Skeletal muscle tissue (tissue), 4 donors: Measurements from ENCODE around the gene VAMP2. TPM values are rescaled to one million over a fixed set of nuclear protein-coding genes. Genes with fewer than 3 reads are reported as not detected.

Source experiments
- H3K27ac ChIP-seq: one replicate; pipeline ENCODE4 v1.7.0; 2013; ENCODE audit warnings: mild to moderate bottlenecking, low read depth, low read length, inconsistent platforms
- H3K27me3 ChIP-seq, 3 donors: one replicate each; pipeline ENCODE4 v1.7.0; 2013; ENCODE audit warnings: low read length in 3 of 3; ENCODE audit not compliant: control insufficient read depth in 3 of 3, insufficient read depth in 3 of 3
- H3K36me3 ChIP-seq, 3 donors: one replicate each; pipeline ENCODE4 v1.7.0; 2013; ENCODE audit warnings: low read length in 3 of 3; ENCODE audit not compliant: control insufficient read depth in 3 of 3, insufficient read depth in 3 of 3
- H3K4me1 ChIP-seq, 3 donors: one replicate each; pipeline ENCODE4 v1.7.0; 2013; ENCODE audit warnings: low read length in 3 of 3, mild to moderate bottlenecking in 3 of 3; ENCODE audit not compliant: control insufficient read depth in 3 of 3, insufficient read depth in 3 of 3
- H3K4me3 ChIP-seq, 3 donors: one replicate each; pipeline ENCODE4 v1.7.0; 2013; ENCODE audit warnings: low read length in 3 of 3
- H3K9ac ChIP-seq, 3 donors: one replicate each; pipeline ENCODE4 v1.7.0; 2013; ENCODE audit warnings: low read length in 3 of 3, mild to moderate bottlenecking in 3 of 3, moderate library complexity in 2 of 3, low read depth in 1 of 3
- H3K9me3 ChIP-seq, 3 donors: one replicate each; pipeline ENCODE4 v1.7.0; 2013; ENCODE audit warnings: low read length in 3 of 3; ENCODE audit not compliant: control insufficient read depth in 3 of 3
- total RNA-seq: library from RNA; depleted of rRNA; stranded (reverse); fragments of >200 nt; gene quantifications from one replicate; pipeline ENCODE4 v1.2.3, GENCODE V29; 2014
- donor health status: Osteomylitis.

Gene VAMP2
- total RNA-seq, 1 donor from 2014 or later: 8.4 TPM

DNA sequence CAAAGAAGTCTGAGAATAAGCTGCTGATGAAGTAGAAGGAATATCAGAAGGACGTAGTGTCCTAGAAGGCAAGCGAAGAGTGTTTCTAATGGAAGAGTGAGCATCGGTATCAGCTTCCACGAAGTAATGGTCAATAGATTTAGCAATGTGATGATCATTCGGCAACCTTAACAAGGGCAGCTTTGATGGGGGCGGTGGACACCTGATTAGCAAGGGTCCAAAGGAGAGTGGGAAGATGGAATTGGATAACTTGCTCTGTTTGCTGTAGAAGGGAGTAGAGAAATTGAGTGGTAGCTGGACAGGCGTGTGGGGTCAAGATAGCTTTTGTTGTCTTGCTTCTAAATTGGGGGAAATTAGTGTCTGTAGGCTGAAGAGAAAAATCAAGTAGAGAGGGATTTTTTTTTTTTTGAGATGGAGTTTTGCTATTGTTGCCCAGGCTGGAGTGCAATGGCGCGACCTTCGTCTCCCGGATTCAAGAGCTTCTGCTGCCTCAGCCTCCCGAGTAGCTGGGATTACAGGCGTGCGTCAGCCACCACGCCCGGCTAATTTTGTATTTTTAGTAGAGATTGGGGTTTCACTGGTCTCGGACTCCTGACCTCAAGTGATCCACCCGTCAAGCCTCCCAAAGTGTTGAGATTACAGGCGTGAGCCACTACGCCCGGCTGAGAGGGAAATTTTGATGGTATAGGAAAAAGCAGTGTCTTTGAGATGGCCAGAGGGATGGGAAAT, 24.9 kb downstream of the VAMP2 start:
- Histone ChIP-seq H3K27ac (peak overlapping the region; percentile 88), H3K27me3 (no peaks in the 10 kb centered on the region), H3K4me3 (peak overlapping the region in 2 of 3 donors; percentile 23 to 67), H3K36me3 (peaks cover 32 to 37% (median 36%) of the 10 kb centered on the region in 3 donors), H3K9ac (peak overlapping the region in 2 of 3 donors; percentile 25 to 26), H3K4me1 (peaks cover 17 to 51% (median 44%) of the 10 kb centered on the region in 3 donors), H3K9me3 (no peaks in the 10 kb centered on the region)

DNA sequence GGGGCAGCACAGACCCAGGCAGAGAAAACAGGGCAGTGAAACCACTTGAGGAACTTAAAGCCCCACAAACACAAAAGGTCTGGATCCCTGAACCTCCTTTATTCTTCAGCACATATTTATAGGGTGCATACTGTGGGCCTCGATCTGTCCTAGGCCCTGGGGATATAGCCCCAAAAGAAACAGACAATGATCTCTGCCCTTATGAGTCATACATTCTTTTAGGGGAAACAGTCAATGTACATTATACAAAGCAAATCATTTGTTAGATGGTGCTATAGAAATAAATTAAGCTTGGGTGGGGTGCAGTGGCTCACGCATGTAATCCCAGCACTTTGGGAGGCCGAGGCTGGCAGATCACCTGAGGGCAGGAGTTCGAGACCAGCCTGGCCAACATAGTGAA, 28.8 kb downstream of the VAMP2 start:
- Histone ChIP-seq H3K27ac (no peak overlapping the region), H3K27me3 (no peaks in the 10 kb centered on the region), H3K9ac (no peak overlapping the region), H3K4me3 (no peak overlapping the region), H3K9me3 (no peaks in the 10 kb centered on the region), H3K36me3 (no peaks in the 10 kb centered on the region), H3K4me1 (peaks cover 6 to 15% (median 9%) of the 10 kb centered on the region in 3 donors)

DNA sequence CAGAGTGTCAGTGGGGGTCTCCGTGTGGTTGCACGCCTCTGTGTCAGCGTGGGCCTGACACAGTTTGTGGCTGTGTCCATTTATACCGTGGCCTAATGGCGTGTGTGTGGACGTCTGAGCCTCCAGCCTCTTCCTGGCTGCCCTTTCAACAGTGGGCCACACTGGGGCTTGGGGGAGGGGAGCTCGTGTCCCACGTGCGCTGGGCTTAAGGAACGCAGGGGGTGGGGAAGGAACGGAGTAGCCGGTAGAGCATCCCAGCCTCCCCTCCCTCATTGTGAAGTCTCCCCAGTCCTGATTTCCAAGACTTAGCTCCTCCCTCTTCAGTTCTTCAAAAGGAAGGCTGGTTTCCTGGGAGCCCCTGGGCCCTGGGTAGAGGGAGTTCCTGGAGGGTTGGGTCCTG, 29.3 kb downstream of the VAMP2 start:
- Histone ChIP-seq H3K4me1 (peaks cover 5 to 10% (median 7%) of the 10 kb centered on the region in 3 donors), H3K36me3 (no peaks in the 10 kb centered on the region), H3K4me3 (no peak overlapping the region)

DNA sequence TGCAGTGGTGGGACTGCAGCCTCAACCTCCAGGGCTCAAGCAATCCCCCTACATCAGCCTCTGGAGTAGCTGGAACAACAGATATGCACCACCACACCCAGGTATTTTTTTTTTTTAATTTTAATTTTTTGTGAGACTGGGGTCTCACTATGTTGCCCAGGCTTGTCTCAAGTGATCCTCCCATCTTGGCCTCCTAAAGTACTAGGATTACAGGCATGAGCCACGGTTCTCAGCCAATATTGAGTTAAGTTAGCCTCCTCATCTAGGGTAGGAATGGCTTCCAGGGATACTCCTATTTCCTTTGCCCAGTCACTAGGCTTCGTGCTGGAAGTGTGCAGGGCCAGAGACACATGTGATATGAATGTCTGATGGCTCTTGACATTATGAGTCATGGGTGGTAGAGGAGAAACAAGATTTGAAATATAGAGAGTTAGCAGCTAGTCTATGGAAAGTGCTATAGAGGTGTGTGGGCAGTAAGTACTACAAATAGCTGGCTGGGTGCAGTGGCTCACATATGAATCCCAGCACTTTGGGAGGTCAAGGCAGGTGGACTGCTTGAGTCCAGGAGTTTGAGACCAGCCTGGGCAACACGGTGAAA, 30.8 kb downstream of the VAMP2 start:
- no peak overlapping the region for H3K27ac ChIP-seq
- H3K9ac ChIP-seq: no peak overlapping the region
- no peaks in the 10 kb centered on the region for H3K27me3 ChIP-seq
- no peak overlapping the region for H3K4me3 ChIP-seq
- H3K4me1 ChIP-seq: peaks cover 4 to 5% (median 5%) of the 10 kb centered on the region in 3 donors
- no peaks in the 10 kb centered on the region for H3K9me3 ChIP-seq
- H3K36me3 ChIP-seq: no peaks in the 10 kb centered on the region

More for the DNA sequence above, 29.3 kb downstream of the VAMP2 start:
- Histone ChIP-seq H3K27me3 (no peaks in the 10 kb centered on the region), H3K9ac (no peak overlapping the region), H3K9me3 (no peaks in the 10 kb centered on the region), H3K27ac (no peak overlapping the region)

DNA sequence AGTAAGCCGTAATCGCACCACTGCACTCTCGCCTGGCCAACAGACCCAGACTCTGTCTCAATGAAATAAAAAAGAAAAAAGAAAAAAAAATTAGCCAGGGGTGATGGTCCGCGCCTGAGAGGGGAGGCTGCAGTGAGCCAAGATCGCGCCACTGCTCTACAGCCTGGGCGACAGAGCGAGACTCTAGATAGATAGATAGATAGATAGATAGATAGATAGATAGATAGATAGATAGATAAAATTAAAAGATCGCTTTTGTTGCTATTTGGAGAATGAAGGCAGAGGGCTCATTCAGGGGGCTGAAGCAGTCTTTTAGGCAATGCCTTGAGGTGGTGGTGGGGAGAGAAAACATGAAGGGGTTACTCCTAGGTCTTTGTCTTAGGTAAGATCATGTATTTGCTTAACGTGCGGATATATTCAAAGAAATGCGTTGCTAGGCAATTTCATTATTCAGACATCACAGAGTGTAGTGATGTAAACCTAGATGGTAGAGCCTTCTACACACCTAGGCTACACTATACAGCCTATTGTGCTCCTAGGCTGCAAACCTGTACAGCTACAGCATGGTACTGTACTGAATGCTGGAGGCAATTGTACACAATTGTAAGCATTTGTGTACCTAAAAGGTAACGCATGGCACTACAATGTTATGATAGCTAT, 34.5 kb downstream of the VAMP2 start:
- H3K9ac ChIP-seq: no peak overlapping the region
- H3K4me3 ChIP-seq: no peak overlapping the region
- peaks cover 35 to 37% (median 36%) of the 10 kb centered on the region in 3 donors for H3K4me1 ChIP-seq
- peaks cover 0 to 23% (median 22%) of the 10 kb centered on the region in 3 donors for H3K27me3 ChIP-seq
- no peak overlapping the region for H3K27ac ChIP-seq
- no peaks in the 10 kb centered on the region for H3K9me3 ChIP-seq
- no peaks in the 10 kb centered on the region for H3K36me3 ChIP-seq

DNA sequence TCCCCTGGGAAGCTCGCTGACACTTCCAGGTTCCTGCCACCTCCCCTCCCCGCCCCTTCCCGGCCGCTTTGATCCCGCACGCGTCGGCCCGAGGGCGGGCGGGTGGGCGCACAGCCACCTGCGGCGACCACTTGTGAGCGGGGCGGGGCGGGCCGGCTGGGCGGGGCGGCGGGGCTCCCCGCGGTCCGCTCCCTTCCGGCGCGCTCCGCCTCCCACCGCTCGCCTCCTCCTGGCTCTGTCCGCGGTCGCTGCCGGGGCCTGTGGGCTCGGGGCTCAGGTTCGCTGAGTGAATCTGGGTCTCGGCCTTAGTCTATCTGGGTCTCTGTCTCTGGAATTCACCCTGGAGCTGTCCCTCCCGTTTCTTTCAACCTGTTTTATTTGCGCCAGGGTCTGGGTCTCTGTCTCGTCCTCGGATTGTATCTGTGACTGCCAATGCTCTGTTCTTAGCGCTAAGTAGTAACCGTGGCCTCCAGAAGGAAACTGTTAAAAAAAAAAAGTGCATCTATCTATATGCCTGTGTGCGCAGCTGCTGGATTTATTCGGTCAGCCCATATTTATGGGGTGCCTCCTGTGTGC, 36.2 kb downstream of the VAMP2 start:
- H3K9me3 ChIP-seq: no peaks in the 10 kb centered on the region
- H3K9ac ChIP-seq: peak overlapping the region; percentile 56 to 79 (median 74)
- H3K36me3 ChIP-seq: no peaks in the 10 kb centered on the region
- H3K27ac ChIP-seq: peak overlapping the region; percentile 44
- peak overlapping the region; percentile 71 to 79 (median 78) for H3K4me3 ChIP-seq
- H3K4me1 ChIP-seq: peaks cover 48 to 52% (median 51%) of the 10 kb centered on the region in 3 donors
- H3K27me3 ChIP-seq: peaks cover 4 to 32% (median 32%) of the 10 kb centered on the region in 3 donors

DNA sequence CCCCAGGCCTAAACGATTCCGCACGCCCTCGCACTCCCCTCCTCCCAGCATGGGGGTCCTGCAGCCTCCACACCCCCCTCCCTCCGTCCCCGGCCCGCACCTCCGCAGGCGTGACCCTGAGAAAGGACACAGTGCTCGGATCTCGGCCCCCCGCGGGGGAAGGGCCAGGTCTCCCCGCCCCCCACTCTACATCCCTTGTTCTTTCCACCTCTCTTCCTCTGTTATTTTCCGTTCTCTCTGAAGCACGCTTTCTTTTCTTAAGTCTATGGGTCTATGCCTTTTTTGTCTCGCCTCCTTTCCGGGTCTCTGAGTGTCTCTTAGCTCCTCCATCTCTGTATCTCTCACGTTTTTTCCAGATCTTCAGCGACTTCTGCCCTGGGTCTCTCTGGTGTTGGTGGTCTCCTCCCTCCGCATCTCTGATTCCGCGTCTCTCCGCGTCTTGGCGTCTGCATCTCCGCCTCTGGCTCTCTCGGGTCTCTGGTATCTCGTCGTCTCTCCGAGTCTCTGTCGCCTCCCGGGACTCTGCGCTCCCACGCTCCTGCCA, 36.7 kb downstream of the VAMP2 start:
- H3K27ac ChIP-seq: peak overlapping the region; percentile 30
- H3K36me3 ChIP-seq: no peaks in the 10 kb centered on the region
- no peaks in the 10 kb centered on the region for H3K9me3 ChIP-seq
- H3K27me3 ChIP-seq: peaks cover 4 to 34% (median 32%) of the 10 kb centered on the region in 3 donors
- peak overlapping the region; percentile 48 to 64 (median 52) for H3K9ac ChIP-seq
- H3K4me1 ChIP-seq: peaks cover 50 to 54% (median 54%) of the 10 kb centered on the region in 3 donors
- peak overlapping the region; percentile 71 to 79 (median 78) for H3K4me3 ChIP-seq

DNA sequence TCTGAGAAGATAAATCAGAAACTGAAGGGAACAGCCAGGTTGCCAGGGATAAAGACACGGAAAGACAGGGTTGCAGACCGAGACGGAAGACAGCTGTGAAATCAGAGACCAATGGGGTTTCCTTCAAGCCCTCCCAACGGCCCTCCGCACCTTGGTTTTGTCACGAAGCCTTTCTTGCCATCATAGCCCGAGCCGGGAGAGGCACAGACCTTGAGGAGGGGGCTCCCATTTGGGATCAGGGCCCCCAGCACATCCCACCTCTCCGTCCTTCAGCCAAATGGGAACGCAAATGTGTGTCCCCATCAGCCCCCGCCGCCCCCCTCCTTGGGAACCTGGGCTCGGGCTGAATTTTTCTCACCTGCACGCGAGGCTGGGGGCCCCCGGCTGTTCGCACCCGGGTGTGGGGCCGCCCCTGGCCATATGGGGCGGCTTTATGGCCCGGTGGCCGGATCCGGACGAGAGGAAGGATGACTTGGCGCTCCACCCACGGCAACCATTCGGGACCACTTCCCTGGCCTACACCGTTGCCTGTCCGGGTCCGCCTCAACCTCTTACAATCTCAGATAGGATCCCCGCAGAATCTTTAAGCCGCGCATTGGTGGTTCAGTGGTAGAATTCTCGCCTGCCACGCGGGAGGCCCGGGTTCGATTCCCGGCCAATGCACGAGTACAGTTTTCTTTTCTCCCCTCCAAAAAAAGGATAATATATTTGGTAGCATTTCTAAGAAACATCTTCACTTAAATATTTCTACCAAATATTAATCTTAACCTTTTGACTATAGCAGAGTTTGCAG, 37.4 kb downstream of the VAMP2 start:
- Histone ChIP-seq H3K27ac (peak overlapping the region; percentile 30), H3K9ac (peak overlapping the region in 2 of 3 donors; percentile 52 to 64), H3K36me3 (no peaks in the 10 kb centered on the region), H3K4me3 (peak overlapping the region; percentile 71 to 79 (median 78)), H3K4me1 (peaks cover 56 to 61% (median 60%) of the 10 kb centered on the region in 3 donors), H3K9me3 (no peaks in the 10 kb centered on the region), H3K27me3 (peaks cover 4 to 39% (median 32%) of the 10 kb centered on the region in 3 donors)
